Endothelial cell (in vitro differentiated cells): Measurements from ENCODE around the gene KIF1B. TPM values are rescaled to one million over a fixed set of nuclear protein-coding genes. Genes with fewer than 3 reads are reported as not detected.

Source experiments
- DNase-seq: peaks from one replicate; pipeline ENCODE4 v3.0.0; 2021; ENCODE audit warnings: low spot score
- H3K27ac Mint-ChIP-seq: one replicate; pipeline ENCODE4 v1.8.0; 2021; ENCODE audit warnings: mixed read lengths, inconsistent platforms; ENCODE audit not compliant: unreplicated experiment
- H3K27me3 Mint-ChIP-seq: one replicate; pipeline ENCODE4 v1.8.0; 2021; ENCODE audit warnings: mild to moderate bottlenecking, moderate library complexity, mixed read lengths, inconsistent platforms; ENCODE audit not compliant: unreplicated experiment
- H3K36me3 Mint-ChIP-seq: one replicate; pipeline ENCODE4 v1.8.0; 2021; ENCODE audit warnings: mild to moderate bottlenecking, low read depth, mixed read lengths, inconsistent platforms; ENCODE audit not compliant: unreplicated experiment
- H3K4me1 Mint-ChIP-seq: one replicate; pipeline ENCODE4 v1.8.0; 2021; ENCODE audit warnings: mild to moderate bottlenecking, mixed read lengths, inconsistent platforms; ENCODE audit not compliant: unreplicated experiment
- H3K4me3 Mint-ChIP-seq: one replicate; pipeline ENCODE4 v1.8.0; 2021; ENCODE audit warnings: mild to moderate bottlenecking, mixed read lengths, inconsistent platforms; ENCODE audit not compliant: unreplicated experiment
- H3K9me3 Mint-ChIP-seq: one replicate; pipeline ENCODE4 v1.8.0; 2021; ENCODE audit warnings: mixed read lengths, inconsistent platforms; ENCODE audit not compliant: unreplicated experiment
- total RNA-seq: library from RNA; stranded (reverse); fragmentation: NEBNext Ultra II Directional; extraction: Animal tissue kit (Norgen Biotek cat#: 25700); gene quantifications from one replicate; pipeline ENCODE4 v1.2.1, GENCODE V29; 2021; ENCODE audit not compliant: unreplicated experiment
- TF ChIP-seq, protein P1 (sequence below): fragments of 200-600 bp; sonication (generic); IDR thresholded peaks from one replicate; pipeline ENCODE4 v1.5.0; 2021; ENCODE audit warnings: antibody characterized with exemption; ENCODE audit not compliant: unreplicated experiment

Gene KIF1B
- total RNA-seq, 1 donor from 2014 or later = 111 TPM

DNA sequence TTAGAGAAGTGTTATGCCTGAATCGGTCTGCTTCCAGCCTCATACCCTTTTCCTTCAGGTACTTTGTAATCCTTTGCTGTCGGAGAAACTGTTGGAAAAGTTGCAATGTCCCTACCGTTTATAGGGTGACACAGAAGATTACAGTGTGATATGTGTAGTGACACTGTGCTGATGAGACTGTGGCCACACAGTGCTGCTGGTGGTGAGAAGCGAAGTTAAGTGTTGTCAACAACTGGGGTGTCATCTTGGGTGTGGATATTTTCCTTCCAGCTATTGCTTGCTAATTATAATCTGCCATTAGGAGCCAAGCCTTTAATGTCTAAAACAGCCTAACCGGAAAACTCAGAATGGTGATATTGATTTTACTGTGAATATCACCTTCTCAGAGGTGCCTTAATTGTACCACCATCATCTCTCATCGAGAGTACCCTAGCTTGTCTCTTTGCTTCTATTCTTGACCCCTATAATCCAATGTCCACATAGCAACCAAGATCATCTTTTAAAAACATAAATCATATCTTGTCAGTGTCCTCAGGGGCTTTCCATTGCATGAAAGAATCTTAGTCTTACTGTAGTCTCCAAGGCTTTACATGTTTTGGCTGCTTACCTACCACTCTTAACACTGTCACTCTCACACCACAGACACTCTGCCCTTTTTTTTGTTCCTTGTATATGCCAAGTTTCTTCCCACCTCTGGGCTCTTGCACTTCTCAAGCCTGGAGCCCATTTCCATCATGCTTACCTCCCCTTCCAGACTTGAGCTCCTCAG lies 99.1 kb downstream of the KIF1B start:
- no peaks in the 10 kb centered on the region for H3K27me3 Mint-ChIP-seq
- peaks cover 32% of the 10 kb centered on the region for H3K36me3 Mint-ChIP-seq
- H3K27ac Mint-ChIP-seq = no peak overlapping the region
- TF ChIP-seq, protein P1, sequence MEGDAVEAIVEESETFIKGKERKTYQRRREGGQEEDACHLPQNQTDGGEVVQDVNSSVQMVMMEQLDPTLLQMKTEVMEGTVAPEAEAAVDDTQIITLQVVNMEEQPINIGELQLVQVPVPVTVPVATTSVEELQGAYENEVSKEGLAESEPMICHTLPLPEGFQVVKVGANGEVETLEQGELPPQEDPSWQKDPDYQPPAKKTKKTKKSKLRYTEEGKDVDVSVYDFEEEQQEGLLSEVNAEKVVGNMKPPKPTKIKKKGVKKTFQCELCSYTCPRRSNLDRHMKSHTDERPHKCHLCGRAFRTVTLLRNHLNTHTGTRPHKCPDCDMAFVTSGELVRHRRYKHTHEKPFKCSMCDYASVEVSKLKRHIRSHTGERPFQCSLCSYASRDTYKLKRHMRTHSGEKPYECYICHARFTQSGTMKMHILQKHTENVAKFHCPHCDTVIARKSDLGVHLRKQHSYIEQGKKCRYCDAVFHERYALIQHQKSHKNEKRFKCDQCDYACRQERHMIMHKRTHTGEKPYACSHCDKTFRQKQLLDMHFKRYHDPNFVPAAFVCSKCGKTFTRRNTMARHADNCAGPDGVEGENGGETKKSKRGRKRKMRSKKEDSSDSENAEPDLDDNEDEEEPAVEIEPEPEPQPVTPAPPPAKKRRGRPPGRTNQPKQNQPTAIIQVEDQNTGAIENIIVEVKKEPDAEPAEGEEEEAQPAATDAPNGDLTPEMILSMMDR = no peak
- no peak for DNase-seq
- no peak overlapping the region for H3K4me3 Mint-ChIP-seq
- no peaks in the 10 kb centered on the region for H3K4me1 Mint-ChIP-seq
- no peaks in the 10 kb centered on the region for H3K9me3 Mint-ChIP-seq

DNA sequence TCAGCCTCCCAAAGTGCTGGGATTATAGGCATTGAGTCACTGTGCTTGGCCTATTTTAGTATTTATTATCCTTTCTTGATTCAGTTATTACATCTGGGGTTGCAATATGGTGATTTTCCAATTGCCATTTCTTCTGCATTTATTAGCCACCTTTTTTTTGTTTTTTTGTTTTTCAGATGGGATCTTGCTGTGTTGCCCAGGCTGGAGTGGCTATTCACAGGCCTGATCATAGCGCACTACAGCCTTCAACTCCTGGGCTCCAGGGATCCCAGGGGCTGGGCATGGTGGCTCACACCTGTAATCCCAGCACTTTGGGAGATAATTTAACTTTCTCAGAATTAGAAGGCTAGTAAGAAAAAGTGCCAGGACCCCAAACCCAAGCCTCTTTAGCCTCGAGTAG lies 106.4 kb downstream of the KIF1B start:
- H3K36me3 Mint-ChIP-seq = peaks cover 15% of the 10 kb centered on the region
- no peaks in the 10 kb centered on the region for H3K9me3 Mint-ChIP-seq
- H3K27me3 Mint-ChIP-seq = no peaks in the 10 kb centered on the region
- TF ChIP-seq, protein P1 = no peak
- H3K27ac Mint-ChIP-seq = no peak overlapping the region
- no peak overlapping the region for H3K4me3 Mint-ChIP-seq
- no peak for DNase-seq
- H3K4me1 Mint-ChIP-seq = peaks cover 9% of the 10 kb centered on the region

DNA sequence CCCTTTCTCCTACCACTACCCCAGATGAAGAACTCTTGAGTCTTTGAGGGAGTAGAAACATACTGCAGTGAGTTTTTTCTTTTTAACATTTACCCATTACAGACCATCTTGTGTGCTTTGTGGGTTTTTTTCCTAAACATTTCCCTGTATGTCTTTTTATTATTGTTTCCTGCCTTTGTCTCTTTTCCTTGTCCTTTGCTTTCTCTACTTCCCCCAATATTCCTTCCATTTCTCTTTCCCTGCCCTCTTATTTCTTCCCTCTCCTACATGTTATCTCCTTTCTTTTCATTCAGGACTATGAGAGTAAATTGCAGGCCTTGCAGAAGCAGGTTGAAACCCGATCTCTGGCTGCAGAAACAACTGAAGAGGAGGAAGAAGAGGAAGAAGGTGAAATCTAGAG lies 109.4 kb downstream of the KIF1B start:
- Mint-ChIP-seq H3K27ac (no peak overlapping the region), H3K27me3 (no peaks in the 10 kb centered on the region), H3K4me3 (peak overlapping the region; percentile 47), H3K4me1 (peaks cover 9% of the 10 kb centered on the region), H3K36me3 (peaks cover 12% of the 10 kb centered on the region), H3K9me3 (no peaks in the 10 kb centered on the region)
- no peak for DNase-seq
- TF ChIP-seq, protein P1 = no peak

DNA sequence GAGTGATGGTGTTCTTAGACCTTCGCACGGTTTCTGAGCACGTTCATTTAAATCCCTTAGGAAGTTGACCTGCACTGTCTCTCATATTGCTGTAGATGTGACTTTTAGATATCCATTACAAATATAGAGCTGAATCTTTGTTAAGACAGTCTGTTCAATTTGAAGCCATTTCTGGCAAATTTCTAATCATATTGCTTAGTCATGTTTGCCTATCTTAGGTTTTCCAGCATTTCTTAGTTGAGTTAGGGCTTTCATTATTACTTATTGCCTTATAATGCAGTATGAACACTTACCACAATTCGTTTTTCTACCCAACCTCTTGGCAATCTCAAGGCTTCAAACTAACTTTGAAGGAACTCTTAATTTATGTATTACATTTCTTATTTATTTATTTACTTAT lies 110.0 kb downstream of the KIF1B start:
- TF ChIP-seq, protein P1 = no peak

DNA sequence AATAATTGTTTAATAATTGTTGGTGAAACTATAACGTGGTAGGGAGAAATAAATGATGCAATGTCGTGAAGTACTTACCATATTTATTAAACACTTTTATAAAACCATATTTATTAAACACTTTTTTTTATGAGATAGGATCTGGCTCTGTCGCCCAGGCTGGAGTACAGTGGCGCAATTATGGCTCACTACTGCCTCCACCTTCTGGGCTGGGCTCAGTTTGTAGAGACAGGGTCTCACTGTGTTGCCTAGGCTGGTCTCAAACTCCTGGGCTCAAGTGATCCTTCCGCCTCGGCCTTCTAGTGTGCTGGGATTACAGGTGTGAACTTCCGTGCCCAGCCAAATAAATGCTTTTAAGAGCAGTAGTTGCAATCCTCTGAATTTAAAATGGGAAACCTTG lies 112.5 kb downstream of the KIF1B start:
- Mint-ChIP-seq H3K27ac (no peak overlapping the region), H3K4me1 (peaks cover 9% of the 10 kb centered on the region), H3K9me3 (no peaks in the 10 kb centered on the region), H3K36me3 (peaks cover 28% of the 10 kb centered on the region), H3K27me3 (no peaks in the 10 kb centered on the region), H3K4me3 (no peak overlapping the region)
- TF ChIP-seq, protein P1 = no peak
- no peak for DNase-seq

More for the DNA sequence above, 110.0 kb downstream of the KIF1B start:
- no peak for DNase-seq
- H3K9me3 Mint-ChIP-seq = no peaks in the 10 kb centered on the region
- no peak overlapping the region for H3K27ac Mint-ChIP-seq
- no peaks in the 10 kb centered on the region for H3K27me3 Mint-ChIP-seq
- peaks cover 16% of the 10 kb centered on the region for H3K36me3 Mint-ChIP-seq
- H3K4me3 Mint-ChIP-seq = no peak overlapping the region
- peaks cover 9% of the 10 kb centered on the region for H3K4me1 Mint-ChIP-seq
